ENCODE data around the gene BIRC6.

The BIRC6 gene

GRCh38 chr2:32495139-32495538 is 138.3 kb downstream of the BIRC6 start:
- peaks cover 16 to 44% (median 33%) of the 10 kb centered on the region in 4 experiments for H3K36me3 ChIP-seq (ENCODE audit: control insufficient read depth in 4 of 4, insufficient read depth in 4 of 4, low read length in 3 of 4)
- H3K4me1 ChIP-seq (ENCODE audit: control extremely low read depth in 1 of 4, control insufficient read depth in 4 of 4, insufficient read depth in 4 of 4, low read length in 3 of 4): no peaks in the 10 kb centered on the region
- CTCF ChIA-PET: no interaction called here
- DNase-seq: no peak
- H3K4me3 ChIP-seq (ENCODE audit: control insufficient read depth in 1 of 7, extremely low read depth in 1 of 7, insufficient read depth in 4 of 7, low read depth in 2 of 7, low read length in 6 of 7): no peak overlapping the region
- no peaks in the 10 kb centered on the region for H3K27me3 ChIP-seq (replicated peaks in 2 of 5; ENCODE audit: control insufficient read depth in 4 of 5, insufficient read depth in 5 of 5, low read length in 4 of 5)
- WGBS (ENCODE audit: insufficient coverage): no CpG with 5 or more reads among the region's 2 CpGs
- H3K9me3 ChIP-seq (ENCODE audit: control extremely low read depth in 1 of 5, control insufficient read depth in 4 of 5, insufficient read depth in 2 of 5, low read depth in 1 of 5, low read length in 4 of 5): no peaks in the 10 kb centered on the region
- POLR2A ChIA-PET: no interaction called here
- H3K27ac ChIP-seq (ENCODE audit: insufficient read depth in 1 of 2, low read depth in 1 of 2, low read length in 2 of 2, poor library complexity in 1 of 2, severe bottlenecking in 2 of 2): no peak overlapping the region

- Histone ChIP-seq H3K27me3 (replicated peaks in 2 of 5; ENCODE audit: control insufficient read depth in 4 of 5, insufficient read depth in 5 of 5, low read length in 4 of 5) (no peaks in the 10 kb centered on the region), H3K4me1 (ENCODE audit: control extremely low read depth in 1 of 4, control insufficient read depth in 4 of 4, insufficient read depth in 4 of 4, low read length in 3 of 4) (no peaks in the 10 kb centered on the region), H3K27ac (ENCODE audit: insufficient read depth in 1 of 2, low read depth in 1 of 2, low read length in 2 of 2, poor library complexity in 1 of 2, severe bottlenecking in 2 of 2) (no peak overlapping the region), H3K4me3 (ENCODE audit: control insufficient read depth in 1 of 7, extremely low read depth in 1 of 7, insufficient read depth in 4 of 7, low read depth in 2 of 7, low read length in 6 of 7) (no peak overlapping the region), H3K9me3 (ENCODE audit: control extremely low read depth in 1 of 5, control insufficient read depth in 4 of 5, insufficient read depth in 2 of 5, low read depth in 1 of 5, low read length in 4 of 5) (no peaks in the 10 kb centered on the region), H3K36me3 (ENCODE audit: control insufficient read depth in 4 of 4, insufficient read depth in 4 of 4, low read length in 3 of 4) (peaks cover 16 to 47% (median 31%) of the 10 kb centered on the region in 4 experiments)
- CTCF ChIA-PET: no interaction called here
- DNase-seq: peak in 2 of 3 donors; percentile 8 to 12
- POLR2A ChIA-PET: no interaction called here
- no CpG with 5 or more reads among the region's 3 CpGs for WGBS (ENCODE audit: insufficient coverage)
Measured at GRCh38 chr2:32496662-32497061, 139.8 kb downstream of the BIRC6 start.

- ChIA-PET CTCF (interaction anchor here (1.5 kb wide), 1 partner anchor 10 kb away, joined by 3 read pairs; no protein-coding TSS in a partner anchor), POLR2A (no interaction called here)
- Histone ChIP-seq H3K4me3 (ENCODE audit: control insufficient read depth in 1 of 7, extremely low read depth in 1 of 7, insufficient read depth in 4 of 7, low read depth in 2 of 7, low read length in 6 of 7) (no peak overlapping the region), H3K36me3 (ENCODE audit: control insufficient read depth in 4 of 4, insufficient read depth in 4 of 4, low read length in 3 of 4) (peaks cover 18 to 57% (median 34%) of the 10 kb centered on the region in 4 experiments), H3K9me3 (ENCODE audit: control extremely low read depth in 1 of 5, control insufficient read depth in 4 of 5, insufficient read depth in 2 of 5, low read depth in 1 of 5, low read length in 4 of 5) (no peaks in the 10 kb centered on the region), H3K27ac (ENCODE audit: insufficient read depth in 1 of 2, low read depth in 1 of 2, low read length in 2 of 2, poor library complexity in 1 of 2, severe bottlenecking in 2 of 2) (no peak overlapping the region), H3K27me3 (replicated peaks in 2 of 5; ENCODE audit: control insufficient read depth in 4 of 5, insufficient read depth in 5 of 5, low read length in 4 of 5) (no peaks in the 10 kb centered on the region), H3K4me1 (ENCODE audit: control extremely low read depth in 1 of 4, control insufficient read depth in 4 of 4, insufficient read depth in 4 of 4, low read length in 3 of 4) (no peaks in the 10 kb centered on the region)
- no peak for DNase-seq
- WGBS (ENCODE audit: insufficient coverage): 86% methylated on average over 1 of the region's 6 CpGs
Measured at GRCh38 chr2:32498306-32498705, 141.5 kb downstream of the BIRC6 start.

DNA sequence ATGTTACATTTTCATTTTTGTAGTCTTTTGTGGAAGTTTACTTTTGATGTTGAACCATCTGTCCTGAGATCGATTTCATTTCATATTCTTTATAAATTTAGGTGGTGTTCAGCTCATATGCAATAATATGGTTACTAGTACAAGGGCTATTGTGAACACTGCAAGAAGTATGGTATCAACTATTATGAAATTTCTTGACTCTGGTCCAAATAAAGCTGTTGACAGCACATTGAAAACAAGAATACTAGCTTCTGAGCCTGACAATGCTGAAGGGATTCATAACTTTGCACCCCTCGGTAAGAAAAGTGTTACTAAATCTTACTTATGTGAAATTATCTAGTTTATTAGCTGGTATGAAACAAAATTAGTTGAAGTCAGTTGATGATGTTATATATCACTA is 146.1 kb downstream of the BIRC6 start:
- no CpG with 5 or more reads among the region's 2 CpGs for WGBS (ENCODE audit: insufficient coverage)
- Histone ChIP-seq H3K27me3 (replicated peaks in 2 of 5; ENCODE audit: control insufficient read depth in 4 of 5, insufficient read depth in 5 of 5, low read length in 4 of 5) (no peaks in the 10 kb centered on the region), H3K4me3 (ENCODE audit: control insufficient read depth in 1 of 7, extremely low read depth in 1 of 7, insufficient read depth in 4 of 7, low read depth in 2 of 7, low read length in 6 of 7) (no peak overlapping the region), H3K9me3 (ENCODE audit: control extremely low read depth in 1 of 5, control insufficient read depth in 4 of 5, insufficient read depth in 2 of 5, low read depth in 1 of 5, low read length in 4 of 5) (no peaks in the 10 kb centered on the region), H3K4me1 (ENCODE audit: control extremely low read depth in 1 of 4, control insufficient read depth in 4 of 4, insufficient read depth in 4 of 4, low read length in 3 of 4) (no peaks in the 10 kb centered on the region), H3K36me3 (ENCODE audit: control insufficient read depth in 4 of 4, insufficient read depth in 4 of 4, low read length in 3 of 4) (peaks cover 19 to 75% (median 47%) of the 10 kb centered on the region in 4 experiments), H3K27ac (ENCODE audit: insufficient read depth in 1 of 2, low read depth in 1 of 2, low read length in 2 of 2, poor library complexity in 1 of 2, severe bottlenecking in 2 of 2) (no peak overlapping the region)
- CTCF ChIA-PET: no interaction called here
- DNase-seq: no peak
- POLR2A ChIA-PET: no interaction called here

GRCh38 chr2:32504877-32505478 is 148.2 kb downstream of the BIRC6 start:
- no CpG with 5 or more reads among the region's 3 CpGs for WGBS (ENCODE audit: insufficient coverage)
- no peak for DNase-seq
- CTCF ChIA-PET: no interaction called here
- Histone ChIP-seq H3K36me3 (ENCODE audit: control insufficient read depth in 4 of 4, insufficient read depth in 4 of 4, low read length in 3 of 4) (peaks cover 18 to 70% (median 43%) of the 10 kb centered on the region in 4 experiments), H3K9me3 (ENCODE audit: control extremely low read depth in 1 of 5, control insufficient read depth in 4 of 5, insufficient read depth in 2 of 5, low read depth in 1 of 5, low read length in 4 of 5) (no peaks in the 10 kb centered on the region), H3K4me3 (ENCODE audit: control insufficient read depth in 1 of 7, extremely low read depth in 1 of 7, insufficient read depth in 4 of 7, low read depth in 2 of 7, low read length in 6 of 7) (no peak overlapping the region), H3K4me1 (ENCODE audit: control extremely low read depth in 1 of 4, control insufficient read depth in 4 of 4, insufficient read depth in 4 of 4, low read length in 3 of 4) (no peaks in the 10 kb centered on the region), H3K27me3 (replicated peaks in 2 of 5; ENCODE audit: control insufficient read depth in 4 of 5, insufficient read depth in 5 of 5, low read length in 4 of 5) (no peaks in the 10 kb centered on the region), H3K27ac (ENCODE audit: insufficient read depth in 1 of 2, low read depth in 1 of 2, low read length in 2 of 2, poor library complexity in 1 of 2, severe bottlenecking in 2 of 2) (no peak overlapping the region)
- POLR2A ChIA-PET: interaction anchor here (0.6 kb wide), 1 partner anchor 11 kb away, joined by 4 read pairs; no protein-coding TSS in a partner anchor

GRCh38 chr2:32506446-32506845 is 149.6 kb downstream of the BIRC6 start:
- WGBS (ENCODE audit: insufficient coverage): 83% methylated on average over 1 of the region's 1 CpG
- H3K27me3 ChIP-seq (replicated peaks in 2 of 5; ENCODE audit: control insufficient read depth in 4 of 5, insufficient read depth in 5 of 5, low read length in 4 of 5): no peaks in the 10 kb centered on the region
- DNase-seq: no peak
- H3K4me3 ChIP-seq (ENCODE audit: control insufficient read depth in 1 of 7, extremely low read depth in 1 of 7, insufficient read depth in 4 of 7, low read depth in 2 of 7, low read length in 6 of 7): no peak overlapping the region
- H3K4me1 ChIP-seq (ENCODE audit: control extremely low read depth in 1 of 4, control insufficient read depth in 4 of 4, insufficient read depth in 4 of 4, low read length in 3 of 4): no peaks in the 10 kb centered on the region
- H3K36me3 ChIP-seq (ENCODE audit: control insufficient read depth in 4 of 4, insufficient read depth in 4 of 4, low read length in 3 of 4): peaks cover 17 to 72% (median 46%) of the 10 kb centered on the region in 4 experiments
- CTCF ChIA-PET: no interaction called here
- POLR2A ChIA-PET: no interaction called here
- H3K9me3 ChIP-seq (ENCODE audit: control extremely low read depth in 1 of 5, control insufficient read depth in 4 of 5, insufficient read depth in 2 of 5, low read depth in 1 of 5, low read length in 4 of 5): no peaks in the 10 kb centered on the region
- H3K27ac ChIP-seq (ENCODE audit: insufficient read depth in 1 of 2, low read depth in 1 of 2, low read length in 2 of 2, poor library complexity in 1 of 2, severe bottlenecking in 2 of 2): no peak overlapping the region

GRCh38 chr2:32514946-32515345 is 158.1 kb downstream of the BIRC6 start:
- no peak for DNase-seq
- CTCF ChIA-PET: no interaction called here
- POLR2A ChIA-PET: no interaction called here
- 100% methylated on average over 2 of the region's 2 CpGs for WGBS (ENCODE audit: insufficient coverage)
- no peaks in the 10 kb centered on the region for H3K9me3 ChIP-seq (ENCODE audit: control extremely low read depth in 1 of 5, control insufficient read depth in 4 of 5, insufficient read depth in 2 of 5, low read depth in 1 of 5, low read length in 4 of 5)
- no peak overlapping the region for H3K27ac ChIP-seq (ENCODE audit: insufficient read depth in 1 of 2, low read depth in 1 of 2, low read length in 2 of 2, poor library complexity in 1 of 2, severe bottlenecking in 2 of 2)
- H3K4me3 ChIP-seq (ENCODE audit: control insufficient read depth in 1 of 7, extremely low read depth in 1 of 7, insufficient read depth in 4 of 7, low read depth in 2 of 7, low read length in 6 of 7): no peak overlapping the region
- H3K4me1 ChIP-seq (ENCODE audit: control extremely low read depth in 1 of 4, control insufficient read depth in 4 of 4, insufficient read depth in 4 of 4, low read length in 3 of 4): no peaks in the 10 kb centered on the region
- H3K36me3 ChIP-seq (ENCODE audit: control insufficient read depth in 4 of 4, insufficient read depth in 4 of 4, low read length in 3 of 4): peaks cover 12 to 67% (median 42%) of the 10 kb centered on the region in 4 experiments
- no peaks in the 10 kb centered on the region for H3K27me3 ChIP-seq (replicated peaks in 2 of 5; ENCODE audit: control insufficient read depth in 4 of 5, insufficient read depth in 5 of 5, low read length in 4 of 5)
